Stimulated activated CD4-positive, alpha-beta T cell treated with anti-CD3 and anti-CD28 coated beads, Interleukin-2, amount 100 ng/mL, for 48 hours (primary cell): Measurements from ENCODE around the gene MCF2L.

Experiments used
- DNase-seq, 2 donors: peaks; one replicate each; pipeline ENCODE4 v3.0.0-alpha.2; 2020

MCF2L gene

GRCh38 chr13:112980434-112980833 lies 11.4 kb downstream of the MCF2L start:
- DNase-seq: no peak

- DNase-seq: no peak
Measured at GRCh38 chr13:112981451-112981850, 12.4 kb downstream of the MCF2L start.

GRCh38 chr13:112982281-112983041 lies 13.4 kb downstream of the MCF2L start:
- DNase-seq: no peak

GRCh38 chr13:112983042-112983305 lies 14.0 kb downstream of the MCF2L start:
- DNase-seq: no peak

- DNase-seq: no peak
Measured at GRCh38 chr13:112983428-112984196, 14.6 kb downstream of the MCF2L start.

- no peak for DNase-seq
Measured at GRCh38 chr13:112984501-112984900, 15.5 kb downstream of the MCF2L start.

GRCh38 chr13:112984954-112985802 lies 16.2 kb downstream of the MCF2L start:
- no peak for DNase-seq

- DNase-seq: no peak
Measured at GRCh38 chr13:112985803-112986408, 16.9 kb downstream of the MCF2L start.

GRCh38 chr13:112986470-112986869 lies 17.5 kb downstream of the MCF2L start:
- no peak for DNase-seq

GRCh38 chr13:112986946-112987681 lies 18.1 kb downstream of the MCF2L start:
- no peak for DNase-seq

GRCh38 chr13:112987682-112988024 lies 18.6 kb downstream of the MCF2L start:
- DNase-seq: no peak

GRCh38 chr13:112990783-112991182 lies 21.8 kb downstream of the MCF2L start:
- DNase-seq: no peak

- DNase-seq: no peak
Measured at GRCh38 chr13:112991609-112992008, 22.6 kb downstream of the MCF2L start.

- DNase-seq: no peak
Measured at GRCh38 chr13:112992931-112993680, 24.1 kb downstream of the MCF2L start.

- no peak for DNase-seq
Measured at GRCh38 chr13:112994084-112994780, 25.2 kb downstream of the MCF2L start.

GRCh38 chr13:112994781-112995355 lies 25.9 kb downstream of the MCF2L start:
- no peak for DNase-seq

- DNase-seq: no peak
Measured at GRCh38 chr13:112995395-112996191, 26.6 kb downstream of the MCF2L start.

- DNase-seq: no peak
Measured at GRCh38 chr13:112996671-112997091, 27.7 kb downstream of the MCF2L start.

- DNase-seq: no peak
Measured at GRCh38 chr13:112997188-112998130, 28.4 kb downstream of the MCF2L start.
